ENCODE data around the gene PDZD7.

Gene PDZD7

GRCh38 chr10:100987685-100988049 lies 43.3 kb downstream of the PDZD7 start:
- TF ChIP-seq, protein P1, sequence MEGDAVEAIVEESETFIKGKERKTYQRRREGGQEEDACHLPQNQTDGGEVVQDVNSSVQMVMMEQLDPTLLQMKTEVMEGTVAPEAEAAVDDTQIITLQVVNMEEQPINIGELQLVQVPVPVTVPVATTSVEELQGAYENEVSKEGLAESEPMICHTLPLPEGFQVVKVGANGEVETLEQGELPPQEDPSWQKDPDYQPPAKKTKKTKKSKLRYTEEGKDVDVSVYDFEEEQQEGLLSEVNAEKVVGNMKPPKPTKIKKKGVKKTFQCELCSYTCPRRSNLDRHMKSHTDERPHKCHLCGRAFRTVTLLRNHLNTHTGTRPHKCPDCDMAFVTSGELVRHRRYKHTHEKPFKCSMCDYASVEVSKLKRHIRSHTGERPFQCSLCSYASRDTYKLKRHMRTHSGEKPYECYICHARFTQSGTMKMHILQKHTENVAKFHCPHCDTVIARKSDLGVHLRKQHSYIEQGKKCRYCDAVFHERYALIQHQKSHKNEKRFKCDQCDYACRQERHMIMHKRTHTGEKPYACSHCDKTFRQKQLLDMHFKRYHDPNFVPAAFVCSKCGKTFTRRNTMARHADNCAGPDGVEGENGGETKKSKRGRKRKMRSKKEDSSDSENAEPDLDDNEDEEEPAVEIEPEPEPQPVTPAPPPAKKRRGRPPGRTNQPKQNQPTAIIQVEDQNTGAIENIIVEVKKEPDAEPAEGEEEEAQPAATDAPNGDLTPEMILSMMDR (conservative IDR thresholded peaks at IDR 0.05; ENCODE audit: low read length): no peak
- peak overlapping the region; percentile 98 for H3K4me3 ChIP-seq (ENCODE audit: low read length)
- DNase-seq (ENCODE audit: low read depth): no peak

GRCh38 chr10:100986952-100987684 lies 43.8 kb downstream of the PDZD7 start, which contains the start of the genes MRPL43 and TWNK:
Gene MRPL43, minus strand, starts transcription at chr10:100987497. Its CDS starts 54 bp downstream, at chr10:100987443.
Gene TWNK, plus strand, starts transcription at chr10:100987543. Its CDS starts 668 bp downstream, at chr10:100988211.
- peak; percentile 61 for DNase-seq (ENCODE audit: low read depth)
- peak within 1 kb of the TSS; percentile 98 for H3K4me3 ChIP-seq (ENCODE audit: low read length)
- TF ChIP-seq, protein P1 (conservative IDR thresholded peaks at IDR 0.05; ENCODE audit: low read length): no peak

DNA sequence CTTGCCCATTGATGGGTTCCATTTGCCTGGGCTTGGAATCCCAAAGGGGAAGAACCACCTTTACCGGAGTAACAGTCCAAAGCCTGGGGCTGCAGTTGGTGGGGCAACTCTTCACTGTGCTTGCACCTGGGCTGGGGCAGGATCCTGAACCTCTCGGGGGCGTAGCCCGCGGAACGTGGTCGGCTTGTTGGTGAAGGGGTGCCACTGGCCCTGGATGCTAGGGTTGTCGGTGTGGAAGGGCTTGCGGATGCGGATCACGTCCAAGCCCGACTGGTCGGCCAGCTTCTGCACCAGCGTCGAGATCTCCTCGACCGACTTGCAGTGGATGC lies 44.3 kb downstream of the PDZD7 start:
- peak overlapping the region; percentile 98 for H3K4me3 ChIP-seq (ENCODE audit: low read length)
- TF ChIP-seq, protein P1 (conservative IDR thresholded peaks at IDR 0.05; ENCODE audit: low read length): no peak
- no peak for DNase-seq (ENCODE audit: low read depth)

- H3K4me3 ChIP-seq (ENCODE audit: low read length): no peak overlapping the region
- TF ChIP-seq, protein P1 (conservative IDR thresholded peaks at IDR 0.05; ENCODE audit: low read length): no peak
These were observed 45.6 kb downstream of the PDZD7 start for GRCh38 chr10:100985336-100985735.

DNA sequence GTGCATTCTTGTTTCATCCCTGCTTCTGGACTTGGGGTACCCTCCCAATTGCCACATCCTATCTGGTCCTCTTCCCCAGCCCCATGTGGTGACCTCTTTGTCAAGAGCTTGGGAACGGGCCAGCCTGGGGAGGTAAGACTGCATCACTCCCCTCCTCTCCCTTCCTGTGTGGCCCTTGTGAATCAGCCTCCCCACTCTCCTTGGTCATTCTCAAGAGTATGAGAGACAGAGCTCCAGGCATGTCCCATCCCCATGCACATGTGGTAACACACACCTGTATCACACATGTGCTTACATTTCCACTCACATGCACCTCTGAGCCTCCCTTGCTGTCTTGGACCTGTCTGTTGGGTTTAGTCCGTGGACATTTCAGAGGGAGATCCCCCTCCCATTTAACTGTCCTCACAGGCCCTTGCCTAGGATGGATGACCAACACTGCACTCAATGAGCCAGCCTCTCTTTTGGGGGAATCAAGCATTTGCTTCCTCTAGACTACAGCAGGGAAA lies 46.2 kb downstream of the PDZD7 start:
- TF ChIP-seq, protein P1 (conservative IDR thresholded peaks at IDR 0.05; ENCODE audit: low read length): no peak
- H3K4me3 ChIP-seq (ENCODE audit: low read length): no peak overlapping the region
- DNase-seq (ENCODE audit: low read depth): no peak

More at GRCh38 chr10:100985336-100985735, 45.6 kb downstream of the PDZD7 start:
- DNase-seq (ENCODE audit: low read depth): no peak

- H3K4me3 ChIP-seq (ENCODE audit: low read length): no peak overlapping the region
- DNase-seq (ENCODE audit: low read depth): no peak
- TF ChIP-seq, protein P1 (conservative IDR thresholded peaks at IDR 0.05; ENCODE audit: low read length): no peak
These were observed 46.9 kb downstream of the PDZD7 start for GRCh38 chr10:100983868-100984671.

Measured in AG10803 (cell line).